Measurements from ENCODE around the gene NUMA1. TPM values are rescaled to one million over a fixed set of nuclear protein-coding genes. Genes with fewer than 3 reads are reported as not detected.

The NUMA1 gene
- total RNA-seq, 2 experiments from 2014 or later, result 148 to 159 TPM

- Histone ChIP-seq H3K9me3 (ENCODE audit: low read length) (no peaks in the 10 kb centered on the region), H3K4me3 (ENCODE audit: low read depth, low read length, poor library complexity, severe bottlenecking) (no peak overlapping the region), H3K4me2 (ENCODE audit: low read length) (peak overlapping the region; percentile 25; the same call in 1 of the 2 replicates), H4K20me1 (ENCODE audit: insufficient read depth, low read length) (peaks cover 22% of the 10 kb centered on the region), H3K36me3 (ENCODE audit: insufficient read depth, low read length) (peaks cover 54% of the 10 kb centered on the region), H3K79me2 (ENCODE audit: insufficient read depth, low read depth, low read length) (peaks cover 48% of the 10 kb centered on the region), H2AFZ (ENCODE audit: low read length) (no peak overlapping the region), H3K9me2 (ENCODE audit: insufficient read depth, low read length) (no peaks in the 10 kb centered on the region), H3K27ac (ENCODE audit: low read depth, low read length, poor library complexity, severe bottlenecking) (no peak overlapping the region), H3K4me1 (ENCODE audit: insufficient read depth, low read length, poor library complexity, severe bottlenecking) (peaks cover 30% of the 10 kb centered on the region)
- CTCF ChIA-PET (ENCODE audit: unreplicated experiment), result interaction anchor here (0.5 kb wide), 1 partner anchor 74 kb away, joined by 3 read pairs; no protein-coding TSS in a partner anchor
- no peak for DNase-seq (ENCODE audit: low spot score)
- TF ChIP-seq CTCF (conservative IDR thresholded peaks at IDR 0.05; ENCODE audit: low read length), result no peak
- TF ChIP-seq EZH2phosphoT487 (IDR thresholded peaks at IDR 0.05; ENCODE audit: borderline replicate concordance, low read depth, low read length), result no peak
- POLR2A ChIA-PET, result no interaction called here
- no TSS peak for BruUV-seq (replicated peaks)
- intact Hi-C loops (cut with micrococcal nuclease; ENCODE audit: unreplicated experiment), result no loop called here
Observed at GRCh38 chr11:72069787-72070251, 10.5 kb downstream of the NUMA1 start.

- H3K27ac ChIP-seq (ENCODE audit: low read depth, low read length, poor library complexity, severe bottlenecking), result no peak overlapping the region
- H3K4me2 ChIP-seq (ENCODE audit: low read length), result peak overlapping the region; percentile 20; the same call in 1 of the 2 replicates
- no peak overlapping the region for H2AFZ ChIP-seq (ENCODE audit: low read length)
- intact Hi-C loops (cut with micrococcal nuclease; ENCODE audit: unreplicated experiment), result no loop called here
- no peak for TF ChIP-seq CTCF (conservative IDR thresholded peaks at IDR 0.05; ENCODE audit: low read length)
- TF ChIP-seq EZH2phosphoT487 (IDR thresholded peaks at IDR 0.05; ENCODE audit: borderline replicate concordance, low read depth, low read length), result no peak
- ChIA-PET POLR2A (interaction anchor here (1.1 kb wide), 1 partner anchor 9 kb away, joined by 3 read pairs; no protein-coding TSS in a partner anchor), CTCF (ENCODE audit: unreplicated experiment) (no interaction called here)
- H3K4me3 ChIP-seq (ENCODE audit: low read depth, low read length, poor library complexity, severe bottlenecking), result no peak overlapping the region
- BruUV-seq (replicated peaks), result no TSS peak
- H3K9me3 ChIP-seq (ENCODE audit: low read length), result no peaks in the 10 kb centered on the region
- H3K36me3 ChIP-seq (ENCODE audit: insufficient read depth, low read length), result peaks cover 54% of the 10 kb centered on the region
- no peak for DNase-seq (ENCODE audit: low spot score)
- no peaks in the 10 kb centered on the region for H3K9me2 ChIP-seq (ENCODE audit: insufficient read depth, low read length)
- H4K20me1 ChIP-seq (ENCODE audit: insufficient read depth, low read length), result peaks cover 22% of the 10 kb centered on the region
- peaks cover 44% of the 10 kb centered on the region for H3K79me2 ChIP-seq (ENCODE audit: insufficient read depth, low read depth, low read length)
- peaks cover 30% of the 10 kb centered on the region for H3K4me1 ChIP-seq (ENCODE audit: insufficient read depth, low read length, poor library complexity, severe bottlenecking)
Observed at GRCh38 chr11:72069200-72069599, 11.1 kb downstream of the NUMA1 start.

- BruUV-seq (replicated peaks), result no TSS peak
- CTCF ChIA-PET (ENCODE audit: unreplicated experiment), result no interaction called here
- no peak for TF ChIP-seq CTCF (conservative IDR thresholded peaks at IDR 0.05; ENCODE audit: low read length)
- TF ChIP-seq EZH2phosphoT487 (IDR thresholded peaks at IDR 0.05; ENCODE audit: borderline replicate concordance, low read depth, low read length), result no peak
Observed at GRCh38 chr11:72067676-72068075, 12.7 kb downstream of the NUMA1 start.

More at GRCh38 chr11:72067676-72068075, 12.7 kb downstream of the NUMA1 start:
- Histone ChIP-seq H3K36me3 (ENCODE audit: insufficient read depth, low read length) (peaks cover 57% of the 10 kb centered on the region), H3K27ac (ENCODE audit: low read depth, low read length, poor library complexity, severe bottlenecking) (no peak overlapping the region), H3K4me1 (ENCODE audit: insufficient read depth, low read length, poor library complexity, severe bottlenecking) (peaks cover 30% of the 10 kb centered on the region), H4K20me1 (ENCODE audit: insufficient read depth, low read length) (peaks cover 22% of the 10 kb centered on the region), H2AFZ (ENCODE audit: low read length) (no peak overlapping the region), H3K4me3 (ENCODE audit: low read depth, low read length, poor library complexity, severe bottlenecking) (no peak overlapping the region), H3K79me2 (ENCODE audit: insufficient read depth, low read depth, low read length) (peaks cover 35% of the 10 kb centered on the region), H3K9me3 (ENCODE audit: low read length) (no peaks in the 10 kb centered on the region), H3K4me2 (ENCODE audit: low read length) (no peak overlapping the region), H3K9me2 (ENCODE audit: insufficient read depth, low read length) (no peaks in the 10 kb centered on the region)
- DNase-seq (ENCODE audit: low spot score), result no peak
- POLR2A ChIA-PET, result interaction anchor here (0.6 to 1.4 kb wide), 3 partner anchors 9 to 25 kb away, joined by 3 to 4 read pairs (median 3); no protein-coding TSS in a partner anchor
- intact Hi-C loops (cut with micrococcal nuclease; ENCODE audit: unreplicated experiment), result no loop called here

All from OCI-LY7 (cell line).